Measurements from ENCODE around the gene OCA2. TPM values are rescaled to one million over a fixed set of nuclear protein-coding genes. Genes with fewer than 3 reads are reported as not detected.
"Not testable (repeated sequence)": the region's sequence is repeated elsewhere in the genome, so short reads cannot be mapped to it uniquely, and the experiment has no call there.

Gene OCA2
- total RNA-seq (under 1 TPM in 2 of 9 donors, not detected in 7; 0.07 to 0.10 TPM), polyA plus RNA-seq (under 1 TPM in 1 of 2 donors, not detected in 1; 0.04 TPM)
- long read RNA-seq, donor 1, result 0 reads
- long read RNA-seq, donor 2, result 0 reads
- long read RNA-seq, donor 3, result 0 reads

DNA sequence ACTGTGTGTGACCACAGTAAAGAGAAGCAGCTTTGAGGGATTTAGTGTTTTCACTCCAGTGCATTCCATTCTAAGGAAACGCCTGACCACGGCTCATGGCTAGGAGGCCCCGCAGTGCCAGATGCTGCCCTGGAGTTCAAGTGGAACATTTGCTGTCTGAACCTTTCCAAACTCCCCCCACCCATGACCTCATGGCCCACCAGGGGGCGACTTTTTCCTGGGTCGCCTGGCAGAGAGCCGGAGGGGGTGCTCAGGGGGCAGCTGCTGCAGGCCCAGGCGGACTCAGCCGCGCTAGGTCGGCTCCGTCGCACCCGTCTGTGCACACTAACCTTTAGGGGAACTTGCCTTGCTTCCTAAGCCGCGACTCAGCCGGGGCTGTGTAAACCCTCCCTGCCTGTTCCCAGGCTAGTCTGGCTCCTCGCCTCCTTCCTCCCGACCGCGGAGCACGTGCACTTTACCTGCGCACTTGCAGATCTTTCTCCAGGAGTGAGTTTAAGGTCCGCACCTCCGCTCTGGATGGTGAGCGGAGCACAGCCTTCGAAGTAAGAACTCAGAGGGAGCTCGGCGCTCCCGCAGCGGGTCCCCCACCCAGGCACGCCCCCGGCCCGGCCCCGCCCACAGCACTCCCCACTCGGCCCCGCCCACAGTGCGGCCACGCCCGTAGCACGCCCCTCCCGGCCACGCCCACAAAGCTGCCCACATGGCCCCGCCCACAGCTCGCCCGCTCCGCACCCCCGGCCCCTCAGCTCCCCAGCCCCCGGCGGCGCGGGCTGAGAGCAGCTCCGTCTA is at the start of gene OCA2:
Gene OCA2, minus strand, starts transcription at position 550 of the 789 bp plus-strand sequence. CDS start 17,441 bp downstream, outside the sequence.
- Histone ChIP-seq H3K27ac (no peak within 1 kb of the TSS), H3K27me3 (peaks cover 0 to 64% (median 17%) of the 10 kb centered on the region in 9 donors), H3K4me3 (peak within 1 kb of the TSS in 9 of 12 donors; percentile 5 to 41 (median 32)), H3K4me1 (peaks cover 0 to 44% (median 31%) of the 10 kb centered on the region in 12 donors), H3K9me3 (no peaks in the 10 kb centered on the region), H3K36me3 (no peaks in the 10 kb centered on the region)
- WGBS, 4 donors, result 7 to 17% (median 11%) methylated on average over 26 to 52 of the region's 52 CpGs
- intact Hi-C loops (cut with DNase I), result no loop called here
- TF ChIP-seq, protein P1, sequence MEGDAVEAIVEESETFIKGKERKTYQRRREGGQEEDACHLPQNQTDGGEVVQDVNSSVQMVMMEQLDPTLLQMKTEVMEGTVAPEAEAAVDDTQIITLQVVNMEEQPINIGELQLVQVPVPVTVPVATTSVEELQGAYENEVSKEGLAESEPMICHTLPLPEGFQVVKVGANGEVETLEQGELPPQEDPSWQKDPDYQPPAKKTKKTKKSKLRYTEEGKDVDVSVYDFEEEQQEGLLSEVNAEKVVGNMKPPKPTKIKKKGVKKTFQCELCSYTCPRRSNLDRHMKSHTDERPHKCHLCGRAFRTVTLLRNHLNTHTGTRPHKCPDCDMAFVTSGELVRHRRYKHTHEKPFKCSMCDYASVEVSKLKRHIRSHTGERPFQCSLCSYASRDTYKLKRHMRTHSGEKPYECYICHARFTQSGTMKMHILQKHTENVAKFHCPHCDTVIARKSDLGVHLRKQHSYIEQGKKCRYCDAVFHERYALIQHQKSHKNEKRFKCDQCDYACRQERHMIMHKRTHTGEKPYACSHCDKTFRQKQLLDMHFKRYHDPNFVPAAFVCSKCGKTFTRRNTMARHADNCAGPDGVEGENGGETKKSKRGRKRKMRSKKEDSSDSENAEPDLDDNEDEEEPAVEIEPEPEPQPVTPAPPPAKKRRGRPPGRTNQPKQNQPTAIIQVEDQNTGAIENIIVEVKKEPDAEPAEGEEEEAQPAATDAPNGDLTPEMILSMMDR (IDR thresholded peaks at IDR 0.05), result peak in 6 of 12 donors; percentile 8 to 27 (median 16)
- no peak for TF ChIP-seq POLR2A (IDR thresholded peaks at IDR 0.05)
- ATAC-seq (peak in 2 of 4 donors; percentile 31 to 42), DNase-seq (peak in 4 of 5 donors; percentile 54 to 78 (median 60))

DNA sequence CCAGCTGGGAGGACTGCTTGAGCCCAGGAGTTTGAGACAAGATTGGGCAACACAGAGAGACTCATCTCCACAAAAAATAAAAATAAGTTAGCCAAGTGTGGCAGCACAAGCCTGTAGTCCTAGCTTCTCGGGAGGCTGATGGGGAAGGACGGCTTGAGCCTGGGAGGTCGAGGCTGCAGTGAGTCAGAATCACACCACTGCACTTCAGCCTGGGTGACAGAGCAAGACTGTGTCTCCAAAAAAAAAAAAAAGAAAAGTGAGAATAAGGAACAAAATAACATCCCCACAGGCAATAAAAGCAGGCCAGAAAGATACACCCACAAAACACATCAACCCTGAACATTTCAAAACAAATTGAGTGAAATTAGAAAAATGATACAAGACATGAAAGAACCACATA is 48.7 kb upstream of the OCA2 start:
- WGBS, 4 donors, result 94 to 95% (median 95%) methylated on average over 3 of the region's 3 CpGs
- no peak overlapping the region for H3K4me3 ChIP-seq
- no peaks in the 10 kb centered on the region for H3K4me1 ChIP-seq
- TF ChIP-seq POLR2A (IDR thresholded peaks at IDR 0.05), result no peak
- TF ChIP-seq, protein P1 (IDR thresholded peaks at IDR 0.05), result no peak
- no peaks in the 10 kb centered on the region for H3K27me3 ChIP-seq
- DNase-seq (no peak), ATAC-seq (no peak)
- peaks cover 0 to 24% (median 0%) of the 10 kb centered on the region in 12 donors for H3K9me3 ChIP-seq
- peaks cover 0 to 58% (median 42%) of the 10 kb centered on the region in 9 donors for H3K36me3 ChIP-seq
- no peak overlapping the region for H3K27ac ChIP-seq
- intact Hi-C loops (cut with DNase I), result no loop called here

DNA sequence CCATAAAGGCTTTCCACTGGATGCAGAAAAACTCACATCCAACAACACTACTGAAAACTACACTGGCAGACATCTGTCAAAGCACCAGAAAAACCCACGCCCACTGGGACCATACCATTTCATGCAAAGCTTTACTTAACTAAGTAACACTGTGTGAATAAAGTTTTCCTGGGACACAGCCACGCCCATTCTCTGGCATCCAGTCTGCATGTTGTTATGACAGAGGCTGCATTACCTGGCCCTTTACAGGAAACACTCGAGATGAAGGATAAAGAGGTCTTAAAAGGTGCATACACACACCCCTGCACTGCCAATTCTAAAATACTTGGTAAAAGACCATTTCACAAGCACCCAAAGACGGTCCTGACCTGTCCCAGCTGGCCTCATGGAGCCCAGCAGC is 46.3 kb upstream of the OCA2 start:
- 89 to 95% (median 92%) methylated on average over 4 of the region's 4 CpGs for WGBS, 4 donors
- H3K27ac ChIP-seq; intact Hi-C loops (cut with DNase I); ATAC-seq; H3K4me3 ChIP-seq; DNase-seq; H3K27me3 ChIP-seq; H3K4me1 ChIP-seq: not testable (repeated sequence)
- H3K9me3 ChIP-seq, result peaks cover 0 to 20% (median 0%) of the 10 kb centered on the region in 12 donors
- H3K36me3 ChIP-seq, result peaks cover 0 to 65% (median 59%) of the 10 kb centered on the region in 9 donors

DNA sequence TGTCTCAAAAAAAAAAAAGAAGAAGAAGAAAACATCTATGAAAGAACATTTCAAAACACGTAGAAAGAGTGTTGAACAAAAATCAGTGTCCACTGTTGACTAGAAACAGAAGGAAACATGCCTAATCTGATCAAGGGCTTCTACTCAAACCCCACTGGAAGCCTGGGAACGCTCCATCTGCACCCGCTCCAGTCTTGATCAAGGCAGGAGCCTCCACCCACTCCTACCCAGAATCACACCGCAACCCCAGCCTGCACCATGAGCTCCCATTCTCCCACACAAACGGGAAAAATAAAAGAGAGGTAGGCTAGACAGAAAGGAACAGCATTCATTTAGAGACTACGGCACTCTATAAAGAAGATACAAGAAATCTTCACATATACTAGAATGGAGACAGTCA is 40.9 kb upstream of the OCA2 start:
- intact Hi-C loops (cut with DNase I), result no loop called here
- ATAC-seq (no peak), DNase-seq (no peak)
- Histone ChIP-seq H3K9me3 (no peaks in the 10 kb centered on the region), H3K27ac (no peak overlapping the region), H3K27me3 (no peaks in the 10 kb centered on the region), H3K36me3 (peaks cover 0 to 82% (median 59%) of the 10 kb centered on the region in 9 donors), H3K4me3 (no peak overlapping the region), H3K4me1 (no peaks in the 10 kb centered on the region)
- WGBS, 4 donors, result 92 to 97% (median 94%) methylated on average over 6 of the region's 6 CpGs
- TF ChIP-seq POLR2A (IDR thresholded peaks at IDR 0.05), result no peak
- TF ChIP-seq, protein P1 (IDR thresholded peaks at IDR 0.05), result no peak

DNA sequence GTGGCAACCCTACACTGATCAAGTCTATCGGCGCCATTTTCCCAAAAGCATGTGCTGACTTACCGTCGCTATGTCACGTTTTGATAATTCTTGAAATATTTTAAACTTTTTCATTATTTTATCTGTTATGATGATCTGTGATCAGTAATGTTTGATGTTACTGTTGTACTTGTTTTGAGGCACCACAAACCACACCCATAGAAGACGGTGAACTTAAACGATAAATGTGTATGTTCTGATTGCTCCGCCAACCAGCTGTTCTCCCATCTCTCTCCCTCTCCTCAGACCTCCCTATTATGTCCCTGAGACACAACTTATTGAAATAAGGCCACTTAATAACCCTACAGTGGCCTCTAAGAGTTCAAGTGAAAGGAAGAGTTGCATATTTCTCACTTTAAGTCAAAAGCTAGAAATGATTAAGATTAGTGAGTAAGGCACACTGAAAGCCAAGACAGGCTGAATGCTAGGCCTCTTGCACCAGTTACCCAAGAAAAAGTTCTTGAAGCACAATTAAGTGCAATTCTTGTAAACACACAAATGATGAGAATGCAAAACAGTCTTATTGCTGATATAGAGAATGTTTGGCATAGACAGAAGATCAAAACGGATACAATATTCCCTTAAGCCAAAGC is 38.4 kb upstream of the OCA2 start:
- H3K9me3 ChIP-seq; ATAC-seq; DNase-seq; H3K27me3 ChIP-seq; intact Hi-C loops (cut with DNase I); H3K27ac ChIP-seq; H3K4me3 ChIP-seq: not testable (repeated sequence)
- H3K36me3 ChIP-seq, result peaks cover 0 to 77% (median 49%) of the 10 kb centered on the region in 9 donors
- peaks cover 0 to 13% (median 0%) of the 10 kb centered on the region in 12 donors for H3K4me1 ChIP-seq
- 80 to 86% (median 83%) methylated on average over 9 of the region's 9 CpGs for WGBS, 4 donors

DNA sequence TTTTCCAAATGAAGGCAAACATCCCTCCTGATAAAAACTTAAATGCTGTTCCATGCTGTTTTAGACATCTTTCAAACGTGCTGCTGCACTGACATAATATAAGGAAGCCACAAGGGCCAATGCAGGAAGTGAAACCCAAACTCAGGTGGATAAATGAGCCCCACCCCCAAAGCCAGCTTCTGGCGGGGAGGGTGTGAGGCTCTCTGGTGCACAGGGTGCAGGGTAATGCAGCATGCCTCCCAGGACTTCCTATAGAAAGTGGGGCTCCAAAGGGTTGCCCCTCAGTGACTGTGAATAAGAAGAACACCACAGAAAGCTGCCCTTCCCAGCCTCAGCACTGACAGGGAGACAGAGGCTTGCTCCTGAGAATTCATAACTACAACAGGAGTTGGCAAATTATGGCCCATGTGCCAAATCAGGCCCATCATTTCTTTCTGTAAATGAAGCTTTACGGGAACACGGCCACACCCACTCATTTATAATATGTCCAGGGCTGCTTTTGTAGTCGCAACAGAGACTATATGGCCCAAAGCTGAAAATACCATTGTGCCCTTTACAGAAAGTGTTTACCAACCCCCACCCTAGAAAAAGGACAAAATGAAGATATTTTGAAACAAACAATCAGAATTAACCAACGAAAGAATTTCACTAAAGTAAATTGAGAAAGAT is 37.3 kb upstream of the OCA2 start:
- WGBS, 4 donors, result 74 to 86% (median 81%) methylated on average over 6 of the region's 6 CpGs
- DNase-seq, result peak in 1 of 5 donors; percentile 20
- H3K27ac ChIP-seq; H3K9me3 ChIP-seq; ATAC-seq; H3K27me3 ChIP-seq; intact Hi-C loops (cut with DNase I); H3K4me3 ChIP-seq: not testable (repeated sequence)
- Histone ChIP-seq H3K4me1 (peaks cover 0 to 13% (median 0%) of the 10 kb centered on the region in 12 donors), H3K36me3 (peaks cover under 1 to 77% (median 49%) of the 10 kb centered on the region in 9 donors)

Data from heart left ventricle (tissue), 16 donors.